Thoracic aorta (tissue), 2 donors: Measurements from ENCODE around the gene EIF4G1. TPM values are rescaled to one million over a fixed set of nuclear protein-coding genes. Genes with fewer than 3 reads are reported as not detected.
A peak's percentile ranks its signal among the peaks of the same experiment; 100 is the strongest.
"Not testable (repeated sequence)": the region's sequence is repeated elsewhere in the genome, so short reads cannot be mapped to it uniquely, and the experiment has no call there.

ENCODE experiments used
- ATAC-seq: fragments of 150-250 bp; one replicate; pipeline ENCODE4 v1.8.0; 2017; ENCODE audit warnings: low read depth; ENCODE audit not compliant: insufficient number of reproducible peaks, low FRiP score
- DNase-seq: peaks from one replicate; pipeline ENCODE4 v3.0.0-alpha.2; 2020; ENCODE audit warnings: low spot score
- H3K27ac ChIP-seq, 2 donors: fragments of 200-600 bp; sonication (generic); 1 replicate in 1 of 2; 2 replicates in 1 of 2; pipeline ENCODE4 v1.5.1; 2016; ENCODE audit warnings: mild to moderate bottlenecking in 2 of 2, moderate library complexity in 2 of 2
- H3K27me3 ChIP-seq: fragments of 200-600 bp; sonication (generic); replicated peaks from 2 replicates; pipeline ENCODE4 v1.6.0; 2016; ENCODE audit warnings: mild to moderate bottlenecking; ENCODE audit not compliant: insufficient read depth
- H3K36me3 ChIP-seq: fragments of 200-600 bp; sonication (generic); one replicate; pipeline ENCODE4 v1.5.1; 2016
- H3K4me1 ChIP-seq, 2 donors: fragments of 200-600 bp; sonication (generic); 1 replicate in 1 of 2; 2 replicates in 1 of 2; pipeline versions ENCODE4 v1.5.1 to v1.6.0; 2016; ENCODE audit warnings: low read depth in 2 of 2, mild to moderate bottlenecking in 1 of 2; ENCODE audit not compliant: control insufficient read depth in 1 of 2
- H3K4me3 ChIP-seq: fragments of 200-600 bp; sonication (generic); 2 replicates; pipeline ENCODE4 v1.5.1; 2016; ENCODE audit warnings: mild to moderate bottlenecking
- H3K9me3 ChIP-seq: fragments of 200-600 bp; sonication (generic); 2 replicates; pipeline ENCODE4 v1.5.1; 2016
- CTCF ChIP-seq: fragments of 200-600 bp; sonication (generic); IDR thresholded peaks from one replicate; pipeline ENCODE4 v1.5.1; 2019; ENCODE audit warnings: antibody characterized with exemption
- total RNA-seq, 2 donors: library from RNA; depleted of rRNA; stranded (reverse); fragments of >200 nt; gene quantifications; one replicate each; pipeline versions ENCODE4 v1.1.0 to v1.2.3, GENCODE V29; 2016

EIF4G1 gene
- total RNA-seq, 2 donors from 2014 or later = 254 to 334 TPM

- peak overlapping the region; percentile 93 for H3K4me3 ChIP-seq
- no peaks in the 10 kb centered on the region for H3K27me3 ChIP-seq
- ATAC-seq (peak; percentile 21), DNase-seq (peak; percentile 60)
- H3K27ac ChIP-seq = peak overlapping the region; percentile 92 to 94
- TF ChIP-seq CTCF = peak; percentile 44
- H3K9me3 ChIP-seq = no peaks in the 10 kb centered on the region
- peaks cover 25% of the 10 kb centered on the region for H3K36me3 ChIP-seq
- peaks cover 16 to 40% of the 10 kb centered on the region in 2 donors for H3K4me1 ChIP-seq
These were observed 24.1 kb downstream of the EIF4G1 start for GRCh38 chr3:184338511-184338945.

GRCh38 chr3:184339001-184339400 is 24.6 kb downstream of the EIF4G1 start:
- DNase-seq (no peak), ATAC-seq (no peak)
- Histone ChIP-seq H3K4me3 (peak overlapping the region; percentile 93), H3K9me3 (no peaks in the 10 kb centered on the region), H3K4me1 (peaks cover 16 to 40% of the 10 kb centered on the region in 2 donors), H3K27ac (peak overlapping the region; percentile 92 to 94), H3K27me3 (no peaks in the 10 kb centered on the region), H3K36me3 (peaks cover 23% of the 10 kb centered on the region)
- no peak for TF ChIP-seq CTCF

- ATAC-seq, H3K27me3 ChIP-seq, DNase-seq, H3K9me3 ChIP-seq: not testable (repeated sequence)
- Histone ChIP-seq H3K27ac (peak overlapping the region in 1 of 2 donors; percentile 94), H3K4me3 (peak overlapping the region; percentile 93), H3K4me1 (peaks cover 16 to 40% of the 10 kb centered on the region in 2 donors), H3K36me3 (peaks cover 27% of the 10 kb centered on the region)
These were observed 25.2 kb downstream of the EIF4G1 start for GRCh38 chr3:184339451-184340135.

- Histone ChIP-seq H3K27me3 (no peaks in the 10 kb centered on the region), H3K9me3 (no peaks in the 10 kb centered on the region), H3K27ac (no peak overlapping the region), H3K4me3 (no peak overlapping the region), H3K4me1 (peaks cover 16 to 28% of the 10 kb centered on the region in 2 donors), H3K36me3 (peaks cover 31% of the 10 kb centered on the region)
- ATAC-seq = no peak
- DNase-seq = no peak
- no peak for TF ChIP-seq CTCF
These were observed 27.5 kb downstream of the EIF4G1 start for GRCh38 chr3:184341925-184342324.

- no peak for TF ChIP-seq CTCF
- H3K4me3 ChIP-seq = no peak overlapping the region
- no peaks in the 10 kb centered on the region for H3K9me3 ChIP-seq
- peaks cover 31% of the 10 kb centered on the region for H3K36me3 ChIP-seq
- no peak for ATAC-seq
- no peak overlapping the region for H3K27ac ChIP-seq
- H3K27me3 ChIP-seq = no peaks in the 10 kb centered on the region
- no peak for DNase-seq
- H3K4me1 ChIP-seq = peaks cover 5 to 16% of the 10 kb centered on the region in 2 donors
These were observed 28.9 kb downstream of the EIF4G1 start for GRCh38 chr3:184343200-184343876.
